ENCODE results near the gene CSHL1.

DNA sequence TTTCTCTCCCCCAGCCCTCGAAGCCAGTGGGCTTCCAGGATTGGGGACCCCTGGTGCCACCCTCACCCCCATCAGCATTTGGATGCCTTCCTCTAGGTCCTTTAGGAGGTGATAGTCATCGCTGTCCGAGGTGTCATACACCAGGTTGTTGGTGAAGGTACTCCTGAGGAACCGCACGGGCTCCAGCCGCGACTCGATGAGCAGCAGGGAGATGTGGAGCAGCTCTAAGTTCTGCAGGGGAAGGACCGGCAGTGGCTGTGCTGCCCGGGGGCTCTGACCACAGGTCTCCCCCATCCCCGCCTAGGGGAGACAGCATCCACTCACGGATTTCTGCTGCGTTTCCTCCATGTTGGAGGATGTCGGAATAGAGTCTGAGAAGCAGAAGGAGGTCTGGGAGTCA is 962 bp downstream of the CSHL1 start:
- TF ChIP-seq, protein P1, sequence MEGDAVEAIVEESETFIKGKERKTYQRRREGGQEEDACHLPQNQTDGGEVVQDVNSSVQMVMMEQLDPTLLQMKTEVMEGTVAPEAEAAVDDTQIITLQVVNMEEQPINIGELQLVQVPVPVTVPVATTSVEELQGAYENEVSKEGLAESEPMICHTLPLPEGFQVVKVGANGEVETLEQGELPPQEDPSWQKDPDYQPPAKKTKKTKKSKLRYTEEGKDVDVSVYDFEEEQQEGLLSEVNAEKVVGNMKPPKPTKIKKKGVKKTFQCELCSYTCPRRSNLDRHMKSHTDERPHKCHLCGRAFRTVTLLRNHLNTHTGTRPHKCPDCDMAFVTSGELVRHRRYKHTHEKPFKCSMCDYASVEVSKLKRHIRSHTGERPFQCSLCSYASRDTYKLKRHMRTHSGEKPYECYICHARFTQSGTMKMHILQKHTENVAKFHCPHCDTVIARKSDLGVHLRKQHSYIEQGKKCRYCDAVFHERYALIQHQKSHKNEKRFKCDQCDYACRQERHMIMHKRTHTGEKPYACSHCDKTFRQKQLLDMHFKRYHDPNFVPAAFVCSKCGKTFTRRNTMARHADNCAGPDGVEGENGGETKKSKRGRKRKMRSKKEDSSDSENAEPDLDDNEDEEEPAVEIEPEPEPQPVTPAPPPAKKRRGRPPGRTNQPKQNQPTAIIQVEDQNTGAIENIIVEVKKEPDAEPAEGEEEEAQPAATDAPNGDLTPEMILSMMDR (IDR thresholded peaks at IDR 0.05; ENCODE audit: low read depth, low read length), result no peak
- no peak for TF ChIP-seq EZH2phosphoT487 (IDR thresholded peaks at IDR 0.05; ENCODE audit: low read depth)

All from OCI-LY3 (cell line).